Stimulated activated CD4-positive, alpha-beta T cell treated with anti-CD3 and anti-CD28 coated beads, Interleukin-15, amount 100 ng/mL, for 1 hour (primary cell): ENCODE results near the gene RASGRF1.

ENCODE experiments used
- DNase-seq, 2 donors: peaks; one replicate each; pipeline ENCODE4 v3.0.0-alpha.2; 2020; ENCODE audit warnings: low read depth in 1 of 2, low spot score in 1 of 2

RASGRF1 gene

GRCh38 chr15:79094611-79095021, 4.0 kb upstream of the RASGRF1 start:
- no peak for DNase-seq

- no peak for DNase-seq
Measured at GRCh38 chr15:79093352-79093935, 2.9 kb upstream of the RASGRF1 start.

- DNase-seq, result no peak
Measured at GRCh38 chr15:79092382-79092781, 1.8 kb upstream of the RASGRF1 start.

GRCh38 chr15:79091204-79091867, 756 bp upstream of the RASGRF1 start:
- no peak for DNase-seq

- DNase-seq, result no peak
Measured at GRCh38 chr15:79089890-79090486, 592 bp downstream of the RASGRF1 start.

GRCh38 chr15:79089331-79089889, 1.2 kb downstream of the RASGRF1 start:
- DNase-seq, result no peak

- DNase-seq, result no peak
Measured at GRCh38 chr15:79088426-79089205, 2.0 kb downstream of the RASGRF1 start.

- DNase-seq, result no peak
Measured at GRCh38 chr15:79086814-79087213, 3.8 kb downstream of the RASGRF1 start.

GRCh38 chr15:79084308-79084968, 6.1 kb downstream of the RASGRF1 start:
- DNase-seq, result no peak

- DNase-seq, result no peak
Measured at GRCh38 chr15:79083154-79083553, 7.4 kb downstream of the RASGRF1 start.

GRCh38 chr15:79082363-79083070, 8.1 kb downstream of the RASGRF1 start:
- DNase-seq, result no peak

- DNase-seq, result no peak
Measured at GRCh38 chr15:79078763-79079410, 11.7 kb downstream of the RASGRF1 start.

- no peak for DNase-seq
Measured at GRCh38 chr15:79078003-79078402, 12.6 kb downstream of the RASGRF1 start.

GRCh38 chr15:79076661-79077060, 13.9 kb downstream of the RASGRF1 start:
- no peak for DNase-seq

GRCh38 chr15:79075256-79075655, 15.3 kb downstream of the RASGRF1 start:
- no peak for DNase-seq

GRCh38 chr15:79073336-79073735, 17.2 kb downstream of the RASGRF1 start:
- DNase-seq, result no peak

- no peak for DNase-seq
Measured at GRCh38 chr15:79071901-79072300, 18.7 kb downstream of the RASGRF1 start.

GRCh38 chr15:79068790-79069189, 21.8 kb downstream of the RASGRF1 start:
- DNase-seq, result no peak

GRCh38 chr15:79067969-79068368, 22.6 kb downstream of the RASGRF1 start:
- DNase-seq, result no peak
